RPMI8226 (cell line): ENCODE data around the gene RASAL2.
"Not testable (repeated sequence)": the region's sequence is repeated elsewhere in the genome, so short reads cannot be mapped to it uniquely, and the experiment has no call there.

Experiments used
- DNase-seq: peaks from one replicate; pipeline ENCODE4 v3.0.0-alpha.2; 2015

The RASAL2 gene

GRCh38 chr1:178300352-178300699 is 206.4 kb downstream of the RASAL2 start:
- DNase-seq: no peak

DNA sequence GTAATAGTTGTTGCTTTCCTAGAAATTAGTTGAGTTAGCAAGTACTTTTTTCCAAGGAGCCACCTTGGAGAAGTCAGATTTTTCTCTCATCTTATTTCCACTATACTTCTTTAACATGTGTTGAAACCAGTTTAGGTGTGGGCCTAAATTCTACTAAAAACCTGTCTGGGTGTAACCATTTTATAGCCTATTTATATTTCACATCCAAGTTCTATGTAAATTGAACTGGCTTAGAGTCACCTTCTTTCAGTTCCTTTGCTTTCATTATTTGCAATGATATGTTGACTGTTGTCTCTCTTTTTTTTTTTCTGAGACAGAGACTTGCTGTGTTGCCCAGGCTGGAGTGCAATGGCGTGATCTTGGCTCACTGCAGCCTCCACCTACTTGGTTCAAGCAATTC is 207.2 kb downstream of the RASAL2 start:
- no peak for DNase-seq

GRCh38 chr1:178307264-178307663 is 213.4 kb downstream of the RASAL2 start:
- no peak for DNase-seq

- no peak for DNase-seq
These were observed 214.5 kb downstream of the RASAL2 start for GRCh38 chr1:178308438-178308837.

GRCh38 chr1:178310685-178311105 is 216.8 kb downstream of the RASAL2 start:
- peak; percentile 62 for DNase-seq

DNA sequence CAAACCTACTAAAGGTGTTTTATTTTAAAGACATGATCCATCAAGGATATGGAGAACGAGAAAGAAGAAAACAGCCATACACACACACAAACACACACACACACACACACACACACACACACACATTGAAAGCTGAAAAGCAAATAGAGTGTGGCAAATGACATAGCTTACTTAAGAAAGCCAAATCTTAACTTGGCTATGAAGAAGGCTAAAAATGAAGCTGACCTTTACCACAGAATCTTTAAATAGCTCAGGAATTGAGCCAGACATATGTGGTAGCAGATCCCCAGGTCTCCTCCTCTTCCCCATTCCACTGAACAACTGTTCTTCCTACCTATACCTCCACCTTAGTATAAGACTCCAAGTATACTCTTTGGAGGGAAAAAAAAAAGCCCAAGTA is 217.3 kb downstream of the RASAL2 start:
- DNase-seq: no peak

GRCh38 chr1:178320280-178320982 is 226.5 kb downstream of the RASAL2 start:
- not testable (repeated sequence) for DNase-seq

- no peak for DNase-seq
These were observed 229.2 kb downstream of the RASAL2 start for GRCh38 chr1:178323067-178323466.

DNA sequence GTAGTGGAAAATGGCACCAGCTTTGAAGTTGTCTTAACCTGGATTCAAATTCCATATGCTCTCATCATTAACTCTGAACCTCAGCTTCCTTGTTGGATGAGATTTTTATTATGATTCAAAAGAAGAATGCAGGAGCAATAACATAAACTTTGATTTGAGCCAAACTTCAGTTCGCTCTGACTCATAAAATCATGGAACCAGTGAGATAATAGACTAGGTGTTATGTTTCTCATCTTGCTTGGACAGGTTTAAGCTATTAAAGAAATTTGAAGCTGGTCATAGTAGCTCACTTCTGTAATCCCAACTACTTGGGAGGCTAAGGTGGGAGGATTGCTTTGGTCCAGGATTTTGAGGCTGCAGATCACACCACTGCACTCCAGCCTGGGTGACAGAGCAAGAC is 230.1 kb downstream of the RASAL2 start:
- DNase-seq: no peak

DNA sequence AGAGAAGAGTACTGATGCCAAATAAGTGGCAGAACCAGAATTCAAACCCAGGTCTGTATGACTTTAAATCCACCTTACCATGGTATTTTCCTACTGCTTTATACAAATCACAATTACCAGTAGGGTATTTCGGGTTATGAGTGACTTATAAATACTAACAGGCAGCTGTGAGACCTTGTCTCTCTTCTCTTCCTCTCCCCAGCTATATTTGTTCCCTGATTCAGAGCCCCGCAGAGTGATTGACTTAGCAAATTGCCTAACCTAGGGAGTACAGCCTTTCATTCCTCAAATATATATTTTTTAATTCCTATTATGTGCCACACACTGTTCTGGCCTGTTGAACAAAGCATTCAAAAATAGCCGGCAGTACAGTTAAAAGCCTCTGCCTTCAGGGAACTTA is 234.8 kb downstream of the RASAL2 start:
- DNase-seq: no peak

GRCh38 chr1:178330153-178330552 is 236.2 kb downstream of the RASAL2 start:
- DNase-seq: no peak

DNA sequence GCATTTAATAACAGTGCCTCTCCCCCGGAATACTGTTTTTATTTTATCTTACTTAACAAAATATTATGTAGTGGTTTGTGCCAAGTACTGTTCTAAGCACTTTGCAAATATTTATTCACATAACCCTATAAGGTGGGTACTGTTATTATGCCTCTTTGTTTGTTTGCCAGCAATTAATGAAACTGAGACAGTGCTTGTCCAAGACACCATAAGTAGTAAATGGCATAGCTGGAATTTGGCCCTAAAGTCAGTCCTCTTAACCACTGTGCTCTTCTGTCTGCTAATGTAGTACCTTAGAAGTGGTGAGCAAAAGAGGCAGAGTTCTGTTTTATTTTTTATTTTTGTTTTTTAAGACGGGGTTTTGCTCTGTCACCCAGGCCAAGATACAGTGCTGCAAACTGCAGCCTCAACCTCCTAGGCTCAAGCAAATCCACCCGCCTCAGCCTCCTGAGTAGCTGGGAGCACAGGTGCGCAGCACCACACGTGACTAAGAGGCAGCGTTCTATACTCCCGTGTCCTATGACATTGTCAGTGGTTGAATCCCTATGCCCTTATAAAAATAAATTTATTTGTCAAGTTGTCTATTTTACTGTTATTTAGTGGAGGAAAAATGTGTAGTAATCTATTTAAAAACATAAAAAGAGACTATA is 237.1 kb downstream of the RASAL2 start:
- no peak for DNase-seq

GRCh38 chr1:178335426-178335825 is 241.5 kb downstream of the RASAL2 start:
- no peak for DNase-seq

DNA sequence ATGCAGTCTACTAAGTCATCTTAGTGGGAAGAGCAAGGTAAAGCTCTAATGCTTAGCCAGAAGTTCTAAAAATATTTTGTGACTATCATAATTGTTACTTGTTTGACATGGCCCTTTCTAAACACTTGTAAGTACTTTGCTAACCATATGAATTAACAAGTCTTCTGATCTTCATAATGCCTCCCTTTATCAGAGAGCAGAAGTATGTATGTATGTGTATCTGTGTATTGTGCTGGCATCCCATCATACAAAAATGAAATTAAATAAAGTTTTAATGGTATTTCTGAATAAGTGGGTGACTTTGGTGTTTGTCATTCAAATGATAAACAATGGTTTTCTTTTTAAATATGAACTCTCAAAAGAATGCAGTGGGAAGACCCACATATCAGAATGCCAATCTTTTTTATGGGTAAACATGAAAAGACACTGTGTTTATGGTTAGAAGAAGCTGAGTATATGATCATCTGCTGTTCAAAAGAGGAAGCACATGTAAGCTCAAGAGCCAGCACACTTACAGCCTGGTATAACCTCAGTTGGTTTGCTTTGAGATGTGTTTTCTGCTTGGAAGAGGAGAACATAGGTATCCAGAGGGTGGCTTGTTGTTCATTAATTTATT is 243.3 kb downstream of the RASAL2 start:
- no peak for DNase-seq

GRCh38 chr1:178339834-178340233 is 245.9 kb downstream of the RASAL2 start:
- no peak for DNase-seq

DNA sequence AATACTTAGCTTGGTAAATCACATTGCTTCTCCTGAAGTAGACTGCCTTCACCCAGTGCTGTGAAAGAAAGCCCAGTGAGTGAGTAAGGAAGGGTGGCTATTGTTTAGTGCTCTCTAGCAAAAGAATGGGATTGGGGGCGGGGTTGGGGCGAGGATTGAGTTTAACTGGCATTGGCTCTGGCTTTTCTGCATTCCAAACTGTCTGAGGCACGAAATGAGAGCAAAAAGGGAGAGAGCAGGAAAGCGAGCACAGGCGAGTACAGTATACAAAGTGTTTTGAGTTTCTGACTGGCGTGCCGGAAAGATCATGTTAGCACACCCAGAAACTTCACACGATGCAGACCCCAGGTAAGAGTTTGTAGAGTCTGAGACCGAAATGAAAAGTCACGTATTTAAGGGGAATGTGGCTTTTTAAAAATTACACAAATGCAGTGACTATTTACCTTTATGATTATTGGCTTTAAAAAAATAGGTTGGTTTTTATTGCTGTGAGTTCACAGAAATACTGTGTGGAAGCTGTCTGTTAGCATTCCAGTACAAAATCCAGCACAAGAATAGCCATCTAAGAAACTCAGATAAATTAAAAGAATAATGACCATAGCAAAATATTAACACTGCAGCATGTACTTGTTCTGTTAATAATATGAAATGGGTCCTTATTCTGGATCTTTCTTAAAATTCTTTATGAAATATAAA is 247.5 kb downstream of the RASAL2 start:
- no peak for DNase-seq

- DNase-seq: no peak
These were observed 248.8 kb downstream of the RASAL2 start for GRCh38 chr1:178342745-178343144.

- peak; percentile 7 for DNase-seq
These were observed 250.7 kb downstream of the RASAL2 start for GRCh38 chr1:178344513-178345091.

DNA sequence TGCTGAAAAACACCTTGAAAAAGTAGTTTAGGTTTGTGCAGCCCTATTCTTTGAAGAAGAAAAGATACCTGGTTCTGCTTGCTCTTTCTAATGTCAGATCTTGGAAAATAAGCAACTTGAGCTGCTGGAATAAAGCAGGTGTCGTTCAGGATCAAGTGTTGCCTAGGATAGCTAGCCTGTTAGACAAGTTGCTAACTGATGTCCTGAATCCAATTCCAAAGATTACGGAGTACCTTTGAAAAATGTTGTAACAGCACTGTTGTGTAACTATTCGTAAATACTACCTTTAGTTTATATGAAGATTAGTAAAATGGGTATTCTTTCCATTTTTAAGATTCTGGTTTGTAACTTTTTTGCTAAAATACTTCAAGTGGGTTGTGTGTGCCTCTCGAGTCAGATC is 251.3 kb downstream of the RASAL2 start:
- no peak for DNase-seq

DNA sequence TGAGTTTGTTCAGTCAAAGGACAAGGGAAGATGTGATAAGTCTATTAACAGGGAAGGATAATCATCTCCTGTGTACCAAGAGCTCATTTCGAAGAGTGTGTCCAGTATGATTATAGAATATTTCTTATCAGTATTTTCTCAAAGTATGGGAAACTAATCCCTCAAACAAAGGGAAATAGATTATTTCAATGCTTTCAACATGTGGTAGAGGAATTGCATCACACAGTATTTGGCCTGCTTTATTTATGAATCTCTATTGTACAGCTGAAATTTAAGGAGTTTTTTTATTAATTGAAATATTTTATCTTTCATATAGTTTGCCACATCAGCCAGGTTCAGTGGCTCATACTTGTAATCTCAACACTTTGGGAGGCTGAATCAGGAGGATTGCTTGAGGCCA is 251.9 kb downstream of the RASAL2 start:
- no peak for DNase-seq

GRCh38 chr1:178349801-178350200 is 255.9 kb downstream of the RASAL2 start:
- DNase-seq: no peak

- DNase-seq: not testable (repeated sequence)
These were observed 258.0 kb downstream of the RASAL2 start for GRCh38 chr1:178351911-178352310.

DNA sequence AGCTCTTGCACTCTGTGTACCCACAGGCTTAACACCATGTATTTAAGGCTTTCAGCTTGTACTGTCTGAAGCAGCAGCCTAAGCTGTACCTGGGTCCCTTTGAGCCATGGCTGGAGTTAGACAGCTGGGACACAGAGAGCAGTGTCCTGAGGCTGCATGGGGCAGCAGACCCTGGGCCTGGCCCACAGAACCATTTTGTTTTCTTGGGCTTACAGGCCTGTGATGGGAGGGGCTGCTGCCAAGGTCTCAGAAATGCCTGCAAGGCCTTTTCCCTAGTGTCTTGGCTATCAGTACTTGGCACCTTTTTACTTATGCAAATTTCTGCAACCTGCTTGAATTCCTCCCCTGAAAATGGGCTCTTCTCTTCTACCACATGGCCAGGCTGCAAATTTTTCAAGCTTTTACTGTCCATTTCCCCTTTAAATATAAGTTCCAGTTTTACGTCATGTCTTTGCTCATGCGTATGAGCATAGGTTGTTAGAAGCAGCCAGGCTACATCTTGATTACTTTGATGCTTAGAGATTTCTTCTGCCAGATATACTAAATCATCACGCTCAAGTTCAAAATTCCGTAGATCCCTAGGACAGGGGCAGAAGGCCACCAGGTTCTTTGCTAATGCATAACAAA is 259.0 kb downstream of the RASAL2 start:
- no peak for DNase-seq
